Liver (tissue), 9 donors: ENCODE results near the gene PCDHGA7. TPM values are rescaled to one million over a fixed set of nuclear protein-coding genes. Genes with fewer than 3 reads are reported as not detected.
A peak's percentile ranks its signal among the peaks of the same experiment; 100 is the strongest.
"Not testable (repeated sequence)": the region's sequence is repeated elsewhere in the genome, so short reads cannot be mapped to it uniquely, and the experiment has no call there.

Source experiments
- DNase-seq: peaks from one replicate; pipeline ENCODE4 v3.0.0-alpha.2; 2017; ENCODE audit warnings: low spot score
- H3K27ac ChIP-seq, 2 donors: one replicate each; pipeline ENCODE4 v1.7.0; 2013; ENCODE audit warnings: inconsistent platforms in 2 of 2, low read length in 2 of 2, control low read depth in 1 of 2, low read depth in 1 of 2, mild to moderate bottlenecking in 1 of 2
- H3K27me3 ChIP-seq, 4 donors: one replicate each; pipeline versions ENCODE4 v1.6.1 to v1.7.0; 2013; ENCODE audit warnings: low read length in 3 of 4, inconsistent platforms in 1 of 4, mild to moderate bottlenecking in 1 of 4, moderate library complexity in 1 of 4; ENCODE audit not compliant: control insufficient read depth in 4 of 4, insufficient read depth in 4 of 4
- H3K36me3 ChIP-seq, 4 donors: one replicate each; pipeline versions ENCODE4 v1.6.1 to v1.7.0; 2013; ENCODE audit warnings: low read length in 3 of 4, mild to moderate bottlenecking in 3 of 4, low read depth in 1 of 4, moderate library complexity in 1 of 4; ENCODE audit not compliant: control insufficient read depth in 4 of 4, insufficient read depth in 3 of 4
- H3K4me1 ChIP-seq, 4 donors: one replicate each; pipeline versions ENCODE4 v1.6.1 to v1.7.0; 2013; ENCODE audit warnings: low read length in 3 of 4, mild to moderate bottlenecking in 3 of 4, moderate library complexity in 1 of 4; ENCODE audit not compliant: control insufficient read depth in 4 of 4, insufficient read depth in 4 of 4
- H3K4me3 ChIP-seq, 3 donors: one replicate each; pipeline versions ENCODE4 v1.6.1 to v1.7.0; 2013; ENCODE audit warnings: low read length in 3 of 3, control low read depth in 1 of 3, low read depth in 1 of 3, mild to moderate bottlenecking in 1 of 3
- H3K9ac ChIP-seq, 2 donors: one replicate each; pipeline ENCODE4 v1.7.0; 2013; ENCODE audit warnings: low read length in 2 of 2, mild to moderate bottlenecking in 2 of 2, moderate library complexity in 2 of 2, control low read depth in 1 of 2, low read depth in 1 of 2
- H3K9me3 ChIP-seq, 4 donors: one replicate each; pipeline versions ENCODE4 v1.6.1 to v1.7.0; 2013; ENCODE audit warnings: low read length in 3 of 4; ENCODE audit not compliant: control insufficient read depth in 4 of 4
- CTCF ChIP-seq: fragments of 150-350 bp; IDR thresholded peaks from 2 replicates; pipeline ENCODE4 v1.5.1; 2017; ENCODE audit warnings: improper control_type of control experiment, low read depth, low read length; ENCODE audit not compliant: missing input control
- FOXA1 ChIP-seq: IDR thresholded peaks from 2 replicates; pipeline ENCODE4 v1.6.1; 2016; ENCODE audit warnings: antibody characterized with exemption
- FOXA2 ChIP-seq: IDR thresholded peaks from 2 replicates; pipeline ENCODE4 v1.6.1; 2016; ENCODE audit warnings: antibody characterized with exemption
- GABPA ChIP-seq, 2 donors: IDR thresholded peaks in 1 of 2; conservative IDR thresholded peaks in 1 of 2; 2 replicates each; pipeline ENCODE4 v1.6.1; 2016; ENCODE audit warnings: antibody characterized with exemption in 2 of 2, mild to moderate bottlenecking in 1 of 2, moderate library complexity in 1 of 2
- HNF4A ChIP-seq, 2 donors: conservative IDR thresholded peaks; 2 replicates each; pipeline ENCODE4 v1.6.1; 2016; ENCODE audit warnings: antibody characterized with exemption in 2 of 2, mild to moderate bottlenecking in 2 of 2
- NR2F2 ChIP-seq: IDR thresholded peaks from 2 replicates; pipeline ENCODE4 v1.6.1; 2016; ENCODE audit warnings: antibody characterized with exemption
- RAD21 ChIP-seq, 2 donors: IDR thresholded peaks; 2 replicates each; pipeline ENCODE4 v1.6.1; 2016; ENCODE audit warnings: antibody characterized with exemption in 2 of 2, mild to moderate bottlenecking in 2 of 2
- REST ChIP-seq: IDR thresholded peaks from 2 replicates; pipeline ENCODE4 v1.6.1; 2016; ENCODE audit warnings: antibody characterized with exemption, mild to moderate bottlenecking
- SP1 ChIP-seq: IDR thresholded peaks from 2 replicates; pipeline ENCODE4 v1.6.1; 2018; ENCODE audit warnings: antibody characterized with exemption, mild to moderate bottlenecking
- TAF1 ChIP-seq: conservative IDR thresholded peaks from 2 replicates; pipeline ENCODE4 v1.6.1; 2016; ENCODE audit warnings: antibody characterized with exemption, mild to moderate bottlenecking
- WGBS: extraction: QIAGEN DNeasy Blood & Tissue Kit; methylation state at CpG from one replicate; pipeline ENCODE4 v1.1.7; 2013; 5-methylcytosine and 5-hydroxymethylcytosine counted together
- polyA plus RNA-seq, 2 donors: library from polyadenylated mRNA; stranded (reverse) in 1 of 2; unstranded in 1 of 2; fragments of 200-250 nt in 1 of 2; fragments of >200 nt in 1 of 2; fragmentation: Nextera tagmentation in 1 of 2; extraction: Ambion mirVana in 1 of 2; gene quantifications; one replicate each; pipeline versions ENCODE4 v1.2.1 to v1.2.3, GENCODE V29; 2013 to 2015
- total RNA-seq, 2 donors: library from RNA; depleted of rRNA; stranded (reverse); fragments of >200 nt; gene quantifications; one replicate each; pipeline ENCODE4 v1.2.3, GENCODE V29; 2014
- TF ChIP-seq, protein P1 (sequence below): IDR thresholded peaks from 2 replicates; pipeline ENCODE4 v1.6.1; 2016; ENCODE audit warnings: antibody characterized with exemption
- donor health status: healthy.
- donor health status: healthy.
- donor health status: healthy.
- donor health status: healthy.
- donor health status: healthy.

Gene PCDHGA7
- total and polyA plus RNA-seq, 4 donors = 0.19 to 0.67 (median 0.21) TPM

DNA sequence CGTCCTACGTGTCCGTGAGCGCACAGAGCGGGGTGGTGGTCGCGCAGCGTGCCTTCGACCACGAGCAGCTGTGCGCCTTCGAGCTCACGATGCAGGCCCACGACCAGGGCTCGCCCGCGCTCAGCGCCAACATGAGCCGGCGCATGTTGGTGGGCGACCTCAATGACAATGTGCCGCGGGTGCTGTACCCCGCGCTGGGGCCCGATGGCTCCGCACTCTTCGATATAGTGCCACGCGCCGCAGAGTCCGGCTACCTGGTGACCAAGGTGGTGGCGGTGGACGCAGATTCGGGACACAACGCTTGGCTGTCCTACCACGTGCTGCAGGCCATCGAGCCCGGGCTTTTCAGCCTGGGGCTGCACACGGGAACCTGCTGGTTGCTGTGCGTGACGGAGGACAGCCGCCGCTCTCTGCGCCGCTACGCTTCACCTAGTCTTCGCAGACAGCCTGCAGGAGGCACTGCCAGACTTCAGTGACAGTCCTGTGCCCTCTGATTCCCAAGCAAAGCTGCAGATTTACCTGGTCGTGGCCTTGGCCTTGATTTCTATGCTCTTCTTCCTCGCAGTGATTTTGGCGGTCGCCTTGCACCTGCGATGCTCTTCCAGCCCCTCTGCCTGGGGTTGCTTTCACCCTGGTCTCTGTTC, 45.4 kb downstream of the PCDHGA7 start:
- 41% methylated on average over 53 of the region's 53 CpGs for WGBS
- Histone ChIP-seq H3K9me3 (peaks cover 53 to 87% (median 60%) of the 10 kb centered on the region in 4 donors), H3K27ac (no peak overlapping the region), H3K9ac (no peak overlapping the region), H3K36me3 (peaks cover 0 to 4% (median 0%) of the 10 kb centered on the region in 4 donors), H3K4me3 (peak overlapping the region in 2 of 3 donors; percentile 38 to 69), H3K27me3 (no peaks in the 10 kb centered on the region), H3K4me1 (peaks cover 0 to 11% (median 2%) of the 10 kb centered on the region in 4 donors)
- DNase-seq = no peak
- TF ChIP-seq TAF1 = no peak

- DNase-seq = no peak
- Histone ChIP-seq H3K36me3 (peaks cover 0 to 4% (median 0%) of the 10 kb centered on the region in 4 donors), H3K9me3 (peaks cover 45 to 78% (median 51%) of the 10 kb centered on the region in 4 donors), H3K4me3 (peak within 1 kb of the TSS; percentile 15 to 72 (median 62)), H3K27me3 (no peaks in the 10 kb centered on the region), H3K9ac (no peak within 1 kb of the TSS), H3K27ac (no peak within 1 kb of the TSS), H3K4me1 (peaks cover 0 to 11% (median 2%) of the 10 kb centered on the region in 4 donors)
- WGBS = 14% methylated on average over 33 of the region's 33 CpGs
- TF ChIP-seq CTCF (peak; percentile 16), RAD21 (IDR thresholded peaks at IDR 0.05) (peak; percentile 55 to 76), SP1 (no peak)
Measured at GRCh38 chr5:141430332-141431113, 48.0 kb downstream of the PCDHGA7 start, which contains the start of gene PCDHGA12. Gene PCDHGA12, plus strand, starts transcription at chr5:141430507. Its CDS starts 253 bp downstream, at chr5:141430760.

DNA sequence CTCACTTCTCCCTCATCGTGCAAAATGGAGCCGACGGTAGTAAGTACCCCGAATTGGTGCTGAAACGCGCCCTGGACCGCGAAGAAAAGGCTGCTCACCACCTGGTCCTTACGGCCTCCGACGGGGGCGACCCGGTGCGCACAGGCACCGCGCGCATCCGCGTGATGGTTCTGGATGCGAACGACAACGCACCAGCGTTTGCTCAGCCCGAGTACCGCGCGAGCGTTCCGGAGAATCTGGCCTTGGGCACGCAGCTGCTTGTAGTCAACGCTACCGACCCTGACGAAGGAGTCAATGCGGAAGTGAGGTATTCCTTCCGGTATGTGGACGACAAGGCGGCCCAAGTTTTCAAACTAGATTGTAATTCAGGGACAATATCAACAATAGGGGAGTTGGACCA, 48.7 kb downstream of the PCDHGA7 start:
- Histone ChIP-seq H3K27me3 (no peaks in the 10 kb centered on the region), H3K4me1 (peaks cover 0 to 11% (median 2%) of the 10 kb centered on the region in 4 donors), H3K9me3 (peaks cover 40 to 77% (median 46%) of the 10 kb centered on the region in 4 donors), H3K9ac (no peak overlapping the region), H3K4me3 (peak overlapping the region in 2 of 3 donors; percentile 62 to 72), H3K36me3 (peaks cover 0 to 3% (median 0%) of the 10 kb centered on the region in 4 donors), H3K27ac (no peak overlapping the region)
- TF ChIP-seq CTCF = no peak
- TF ChIP-seq FOXA1 = no peak
- TF ChIP-seq GABPA (IDR thresholded peaks at IDR 0.05 in 1 of 2, conservative IDR thresholded peaks at IDR 0.05 in 1 of 2) = no peak
- TF ChIP-seq REST = no peak
- TF ChIP-seq SP1 = no peak
- TF ChIP-seq NR2F2 = no peak
- no peak for TF ChIP-seq FOXA2
- no peak for TF ChIP-seq HNF4A (conservative IDR thresholded peaks at IDR 0.05)
- TF ChIP-seq, protein P1, sequence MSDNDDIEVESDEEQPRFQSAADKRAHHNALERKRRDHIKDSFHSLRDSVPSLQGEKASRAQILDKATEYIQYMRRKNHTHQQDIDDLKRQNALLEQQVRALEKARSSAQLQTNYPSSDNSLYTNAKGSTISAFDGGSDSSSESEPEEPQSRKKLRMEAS = no peak
- WGBS = 20% methylated on average over 37 of the region's 37 CpGs
- no peak for DNase-seq

DNA sequence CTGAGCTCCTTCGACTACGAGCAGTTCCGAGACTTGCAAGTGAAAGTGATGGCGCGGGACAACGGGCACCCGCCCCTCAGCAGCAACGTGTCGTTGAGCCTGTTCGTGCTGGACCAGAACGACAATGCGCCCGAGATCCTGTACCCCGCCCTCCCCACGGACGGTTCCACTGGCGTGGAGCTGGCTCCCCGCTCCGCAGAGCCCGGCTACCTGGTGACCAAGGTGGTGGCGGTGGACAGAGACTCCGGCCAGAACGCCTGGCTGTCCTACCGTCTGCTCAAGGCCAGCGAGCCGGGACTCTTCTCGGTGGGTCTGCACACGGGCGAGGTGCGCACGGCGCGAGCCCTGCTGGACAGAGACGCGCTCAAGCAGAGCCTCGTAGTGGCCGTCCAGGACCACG, 49.8 kb downstream of the PCDHGA7 start:
- H3K27me3 ChIP-seq, H3K27ac ChIP-seq, H3K36me3 ChIP-seq, H3K9ac ChIP-seq, DNase-seq: not testable (repeated sequence)
- H3K4me3 ChIP-seq = peak overlapping the region in 2 of 3 donors; percentile 62 to 72
- 38% methylated on average over 38 of the region's 38 CpGs for WGBS
- peaks cover 30 to 68% (median 37%) of the 10 kb centered on the region in 4 donors for H3K9me3 ChIP-seq
- peaks cover 0 to 11% (median 2%) of the 10 kb centered on the region in 4 donors for H3K4me1 ChIP-seq
